SK-N-SH (cell line): ENCODE results near the gene MSX1. TPM values are rescaled to one million over a fixed set of nuclear protein-coding genes. Genes with fewer than 3 reads are reported as not detected.

Experiments
- CTCF ChIA-PET: fragments of 300-600, 350-600 bp; formaldehyde crosslinking; extraction: SDS; loops from one replicate; lab custom pipeline; 2021; lab: Yijun Ruan, JAX
- POLR2A ChIA-PET: fragments of 350-600 bp; sonication (Branson Sonifier 250); formaldehyde crosslinking; extraction: SDS; loops from one replicate; lab custom pipeline; 2020; ENCODE audit warnings: antibody characterized with exemption, inconsistent platforms; lab: Yijun Ruan, JAX
- DNase-seq: peaks from one replicate; pipeline ENCODE4 v3.0.0; 2012
- H2AFZ ChIP-seq: fragments of 200-600 bp; sonication (generic); 2 replicates; pipeline ENCODE4 v1.8.1; 2016; ENCODE audit warnings: antibody characterized with exemption, mild to moderate bottlenecking, low read depth
- H3F3A ChIP-seq: fragments of 200-600 bp; sonication (generic); replicated peaks from 2 replicates; pipeline ENCODE3; 2016; ENCODE audit warnings: antibody characterized with exemption, mild to moderate bottlenecking; ENCODE audit not compliant: insufficient read depth
- H3K27ac ChIP-seq, 2 experiments: fragments of 200-500 bp in 1 of 2; fragments of 200-600 bp in 1 of 2; sonication (Bioruptor generic) in 1 of 2; sonication (generic), shearing (Covaris generic) in 1 of 2; 2 replicates each; pipeline versions ENCODE4 v1.5.1 to v1.6.1; 2014 to 2016; ENCODE audit warnings: low read depth in 2 of 2, inconsistent platforms in 1 of 2, low read length in 1 of 2, mild to moderate bottlenecking in 1 of 2, mixed read lengths in 1 of 2
- H3K27me3 ChIP-seq: fragments of 200-600 bp; sonication (generic), shearing (Covaris generic); 2 replicates; pipeline ENCODE4 v1.6.1; 2016; ENCODE audit warnings: mixed run types; ENCODE audit not compliant: insufficient read depth
- H3K36me3 ChIP-seq, 2 experiments: fragments of 200-500 bp in 1 of 2; fragments of 200-600 bp in 1 of 2; sonication (Bioruptor generic) in 1 of 2; sonication (generic) in 1 of 2; replicated peaks in 1 of 2; 2 replicates each; pipeline versions ENCODE3 to v1.5.1; 2014 to 2016; ENCODE audit warnings: low read length in 1 of 2, mild to moderate bottlenecking in 1 of 2; ENCODE audit not compliant: insufficient read depth in 2 of 2, control insufficient read depth in 1 of 2
- H3K4me1 ChIP-seq, 2 experiments: fragments of 200-500 bp in 1 of 2; fragments of 200-600 bp in 1 of 2; sonication (Bioruptor generic) in 1 of 2; sonication (generic), shearing (Covaris generic) in 1 of 2; 2 replicates each; pipeline versions ENCODE4 v1.5.1 to v1.6.1; 2014 to 2016; ENCODE audit warnings: low read depth in 1 of 2, low read length in 1 of 2, mixed run types in 1 of 2; ENCODE audit not compliant: insufficient read depth in 2 of 2, control insufficient read depth in 1 of 2
- H3K4me2 ChIP-seq: fragments of 200-600 bp; sonication (generic), shearing (Covaris generic); 2 replicates; pipeline ENCODE4 v1.6.1; 2017; ENCODE audit warnings: mixed run types
- H3K4me3 ChIP-seq, 2 experiments: fragments of 200-500 bp in 1 of 2; fragments of 200-600 bp in 1 of 2; sonication (Bioruptor generic) in 1 of 2; sonication (generic), shearing (Covaris generic) in 1 of 2; 2 replicates each; pipeline versions ENCODE4 v1.5.1 to v1.8.1; 2014 to 2016; ENCODE audit warnings: low read depth in 2 of 2, inconsistent platforms in 1 of 2, low read length in 1 of 2, mild to moderate bottlenecking in 1 of 2, mixed read lengths in 1 of 2, moderate library complexity in 1 of 2
- H3K79me2 ChIP-seq: fragments of 200-600 bp; sonication (generic); 2 replicates; pipeline ENCODE4 v1.8.1; 2017; ENCODE audit warnings: mild to moderate bottlenecking; ENCODE audit not compliant: insufficient read depth
- H3K9ac ChIP-seq: fragments of 200-600 bp; sonication (generic); 2 replicates; pipeline ENCODE4 v1.6.1; 2017; ENCODE audit warnings: mixed run types
- H3K9me2 ChIP-seq: fragments of 200-600 bp; sonication (generic); 2 replicates; pipeline ENCODE4 v1.6.1; 2017; ENCODE audit warnings: mixed run types
- H3K9me3 ChIP-seq: fragments of 200-600 bp; sonication (generic); 2 replicates; pipeline ENCODE4 v1.6.1; 2017; ENCODE audit warnings: mixed run types, mild to moderate bottlenecking, moderate library complexity
- H4K20me1 ChIP-seq: fragments of 200-600 bp; sonication (generic); 2 replicates; pipeline ENCODE4 v1.6.1; 2017; ENCODE audit warnings: mild to moderate bottlenecking, mixed run types; ENCODE audit not compliant: insufficient read depth
- ELF1 ChIP-seq: IDR thresholded peaks from 2 replicates; pipeline ENCODE4 v1.4.0; 2012
- EP300 ChIP-seq, 2 experiments: IDR thresholded peaks; 2 replicates each; pipeline versions ENCODE4 v1.4.0 to v1.6.1; 2012; ENCODE audit warnings: borderline replicate concordance in 1 of 2, low read depth in 1 of 2, low read length in 1 of 2
- FOSL2 ChIP-seq: IDR thresholded peaks from 2 replicates; pipeline ENCODE4 v1.4.0; 2012; ENCODE audit warnings: low read depth, mild to moderate bottlenecking, moderate library complexity, borderline replicate concordance
- FOXJ3 ChIP-seq: sonication (generic); formaldehyde crosslinking; IDR thresholded peaks from 2 replicates; pipeline ENCODE4 v1.5.1; 2020; ENCODE audit warnings: mild to moderate bottlenecking, missing genetic modification reagents
- GABPA ChIP-seq: IDR thresholded peaks from 2 replicates; pipeline ENCODE4 v1.4.0; 2012; ENCODE audit warnings: low read depth, mild to moderate bottlenecking
- GATA2 ChIP-seq: sonication (generic); formaldehyde crosslinking; IDR thresholded peaks from 2 replicates; pipeline ENCODE4 v1.5.0; 2020; ENCODE audit warnings: mild to moderate bottlenecking, missing genetic modification reagents
- MEF2A ChIP-seq: IDR thresholded peaks from 2 replicates; pipeline ENCODE4 v1.4.0; 2012; ENCODE audit warnings: low read depth, borderline replicate concordance
- NFIC ChIP-seq: IDR thresholded peaks from 2 replicates; pipeline ENCODE4 v1.4.0; 2012; ENCODE audit warnings: borderline replicate concordance
- POLR2AphosphoS5 ChIP-seq: IDR thresholded peaks from 2 replicates; pipeline ENCODE4 v1.6.1; 2012; ENCODE audit warnings: low read depth, low read length
- RAD21 ChIP-seq: IDR thresholded peaks from 2 replicates; pipeline ENCODE4 v1.6.1; 2012; ENCODE audit warnings: mild to moderate bottlenecking, low read length
- RCOR1 ChIP-seq: fragments of 150-350 bp; IDR thresholded peaks from 2 replicates; pipeline ENCODE4 v1.6.1; 2017; ENCODE audit warnings: antibody characterized with exemption, low read length
- RFX5 ChIP-seq: IDR thresholded peaks from 2 replicates; pipeline ENCODE4 v1.6.1; 2012; ENCODE audit warnings: mild to moderate bottlenecking, improper control_type of control experiment, low read length
- RXRA ChIP-seq: IDR thresholded peaks from 2 replicates; pipeline ENCODE4 v1.4.0; 2012; ENCODE audit warnings: low read depth, mild to moderate bottlenecking, borderline replicate concordance
- SIN3A ChIP-seq: IDR thresholded peaks from 2 replicates; pipeline ENCODE4 v1.6.1; 2012; ENCODE audit warnings: low read depth, mild to moderate bottlenecking, low read length, moderate library complexity, borderline replicate concordance
- SMC3 ChIP-seq: IDR thresholded peaks from 2 replicates; pipeline ENCODE4 v1.6.1; 2012; ENCODE audit warnings: low read depth, low read length, improper control_type of control experiment
- TAF1 ChIP-seq: IDR thresholded peaks from 2 replicates; pipeline ENCODE4 v1.6.1; 2012; ENCODE audit warnings: low read depth, mild to moderate bottlenecking, low read length, moderate library complexity, borderline replicate concordance
- TEAD4 ChIP-seq: IDR thresholded peaks from 2 replicates; pipeline ENCODE4 v1.4.0; 2012; ENCODE audit warnings: mild to moderate bottlenecking, borderline replicate concordance; ENCODE audit not compliant: insufficient read depth
- YY1 ChIP-seq: IDR thresholded peaks from 2 replicates; pipeline ENCODE4 v1.4.0; 2012; ENCODE audit warnings: low read depth, mild to moderate bottlenecking
- WGBS: methylation state at CpG from one replicate; pipeline ENCODE4 v1.1.6; 2017; ENCODE audit warnings: low lambda C conversion rate; 5-methylcytosine and 5-hydroxymethylcytosine counted together
- polyA plus RNA-seq, 3 experiments: library from polyadenylated mRNA; depleted of rRNA; stranded (reverse); fragments of >200 nt; gene quantifications; 2 replicates each; pipeline ENCODE4 v1.2.3, GENCODE V29; 2012
- TF ChIP-seq, protein P1 (sequence below): fragments of 150-350 bp; IDR thresholded peaks from 2 replicates; pipeline ENCODE4 v1.6.1; 2017; ENCODE audit warnings: antibody characterized with exemption, low read length, low read depth, borderline replicate concordance
- TF ChIP-seq, protein P2 (sequence below): fragments of 150-350 bp; IDR thresholded peaks from 2 replicates; pipeline ENCODE4 v1.6.1; 2016; ENCODE audit warnings: mild to moderate bottlenecking, low read depth, low read length
- TF ChIP-seq, protein P3 (sequence below): IDR thresholded peaks from 2 replicates; pipeline ENCODE4 v1.4.0; 2012; ENCODE audit warnings: low read depth, borderline replicate concordance
- TF ChIP-seq, protein P4 (sequence below): IDR thresholded peaks from 2 replicates; pipeline ENCODE4 v1.4.0; 2012; ENCODE audit warnings: low read depth

MSX1 gene
- polyA plus RNA-seq, 1 of the 3 experiments (the other 2 are of a cell fraction), result 2.1 TPM

DNA sequence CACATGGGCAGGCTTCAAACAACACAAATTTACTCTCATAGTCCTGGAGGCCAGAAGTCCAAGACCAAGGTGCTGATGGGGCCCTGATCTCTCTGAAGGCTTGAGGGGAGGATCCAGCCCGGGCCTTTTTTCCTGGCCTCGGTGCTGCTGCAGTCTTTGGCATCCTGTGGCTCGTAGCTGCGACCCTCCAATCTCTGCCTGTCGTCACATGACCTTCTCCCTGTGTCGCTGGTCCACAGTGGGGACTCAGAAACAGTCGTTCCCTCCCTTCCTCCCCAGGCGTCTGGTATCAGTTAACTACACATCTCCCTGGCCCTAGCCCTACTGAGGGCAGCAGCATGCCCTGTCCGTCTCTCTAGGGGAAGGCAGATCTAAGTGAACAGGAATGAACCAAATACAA lies 19.1 kb upstream of the MSX1 start:
- no peak overlapping the region for H3K27ac ChIP-seq
- H3K4me1 ChIP-seq, result no peaks in the 10 kb centered on the region
- TF ChIP-seq, protein P1, sequence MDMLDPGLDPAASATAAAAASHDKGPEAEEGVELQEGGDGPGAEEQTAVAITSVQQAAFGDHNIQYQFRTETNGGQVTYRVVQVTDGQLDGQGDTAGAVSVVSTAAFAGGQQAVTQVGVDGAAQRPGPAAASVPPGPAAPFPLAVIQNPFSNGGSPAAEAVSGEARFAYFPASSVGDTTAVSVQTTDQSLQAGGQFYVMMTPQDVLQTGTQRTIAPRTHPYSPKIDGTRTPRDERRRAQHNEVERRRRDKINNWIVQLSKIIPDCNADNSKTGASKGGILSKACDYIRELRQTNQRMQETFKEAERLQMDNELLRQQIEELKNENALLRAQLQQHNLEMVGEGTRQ, result no peak
- no peak for TF ChIP-seq YY1
- TF ChIP-seq, protein P2, sequence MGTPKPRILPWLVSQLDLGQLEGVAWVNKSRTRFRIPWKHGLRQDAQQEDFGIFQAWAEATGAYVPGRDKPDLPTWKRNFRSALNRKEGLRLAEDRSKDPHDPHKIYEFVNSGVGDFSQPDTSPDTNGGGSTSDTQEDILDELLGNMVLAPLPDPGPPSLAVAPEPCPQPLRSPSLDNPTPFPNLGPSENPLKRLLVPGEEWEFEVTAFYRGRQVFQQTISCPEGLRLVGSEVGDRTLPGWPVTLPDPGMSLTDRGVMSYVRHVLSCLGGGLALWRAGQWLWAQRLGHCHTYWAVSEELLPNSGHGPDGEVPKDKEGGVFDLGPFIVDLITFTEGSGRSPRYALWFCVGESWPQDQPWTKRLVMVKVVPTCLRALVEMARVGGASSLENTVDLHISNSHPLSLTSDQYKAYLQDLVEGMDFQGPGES, result no peak
- no peak for TF ChIP-seq TEAD4
- TF ChIP-seq NFIC, result no peak
- no peak for TF ChIP-seq MEF2A
- TF ChIP-seq, protein P3, sequence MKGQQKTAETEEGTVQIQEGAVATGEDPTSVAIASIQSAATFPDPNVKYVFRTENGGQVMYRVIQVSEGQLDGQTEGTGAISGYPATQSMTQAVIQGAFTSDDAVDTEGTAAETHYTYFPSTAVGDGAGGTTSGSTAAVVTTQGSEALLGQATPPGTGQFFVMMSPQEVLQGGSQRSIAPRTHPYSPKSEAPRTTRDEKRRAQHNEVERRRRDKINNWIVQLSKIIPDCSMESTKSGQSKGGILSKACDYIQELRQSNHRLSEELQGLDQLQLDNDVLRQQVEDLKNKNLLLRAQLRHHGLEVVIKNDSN, result no peak
- TF ChIP-seq, protein P4, sequence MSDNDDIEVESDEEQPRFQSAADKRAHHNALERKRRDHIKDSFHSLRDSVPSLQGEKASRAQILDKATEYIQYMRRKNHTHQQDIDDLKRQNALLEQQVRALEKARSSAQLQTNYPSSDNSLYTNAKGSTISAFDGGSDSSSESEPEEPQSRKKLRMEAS, result no peak
- no peak for TF ChIP-seq GABPA
- TF ChIP-seq SIN3A, result no peak
- TF ChIP-seq EP300 (IDR thresholded peaks at IDR 0.05; ENCODE audit: borderline replicate concordance in 1 of 2, low read depth in 1 of 2, low read length in 1 of 2), result no peak
- TF ChIP-seq ELF1, result no peak
- TF ChIP-seq RXRA, result no peak
- no peak for TF ChIP-seq GATA2 (CRISPR knock-in tag)
- TF ChIP-seq RFX5, result no peak
- no peak for TF ChIP-seq FOXJ3 (CRISPR knock-in tag)
- H3K9me2 ChIP-seq, result no peaks in the 10 kb centered on the region
- H4K20me1 ChIP-seq, result no peaks in the 10 kb centered on the region
- no peaks in the 10 kb centered on the region for H3K79me2 ChIP-seq
- WGBS, result 42% methylated on average over 9 of the region's 9 CpGs
- no peak overlapping the region for H3K4me2 ChIP-seq
- no peak for DNase-seq
- no peaks in the 10 kb centered on the region for H3K36me3 ChIP-seq
- no peak overlapping the region for H2AFZ ChIP-seq
- no peaks in the 10 kb centered on the region for H3K27me3 ChIP-seq
- no peak overlapping the region for H3K4me3 ChIP-seq
- H3K9ac ChIP-seq, result no peak overlapping the region
- no peaks in the 10 kb centered on the region for H3F3A ChIP-seq
- ChIA-PET POLR2A (no interaction called here), CTCF (no interaction called here)
- H3K9me3 ChIP-seq, result no peaks in the 10 kb centered on the region

DNA sequence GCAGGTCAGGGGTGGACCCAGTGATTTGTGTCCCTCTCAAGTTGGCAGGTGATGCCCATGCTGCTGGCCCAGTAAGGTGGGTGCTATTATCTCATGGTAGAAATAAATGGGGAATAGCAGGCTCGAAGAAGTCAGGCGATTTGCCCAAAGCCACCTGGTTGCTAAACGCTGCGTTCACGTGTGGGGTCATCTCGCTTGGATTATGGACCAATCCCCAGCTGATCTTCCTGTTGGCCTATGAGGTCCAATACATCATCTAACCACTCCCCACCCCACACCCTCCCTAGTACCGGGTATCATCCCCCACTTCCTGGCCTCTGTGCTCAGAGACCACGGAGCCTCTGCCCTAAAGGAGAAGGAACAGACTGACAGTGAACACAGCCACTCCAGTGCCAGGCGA lies 18.3 kb upstream of the MSX1 start:
- H3K36me3 ChIP-seq, result no peaks in the 10 kb centered on the region
- no peak overlapping the region for H3K9ac ChIP-seq
- no peaks in the 10 kb centered on the region for H3F3A ChIP-seq
- no peaks in the 10 kb centered on the region for H3K9me2 ChIP-seq
- H2AFZ ChIP-seq, result no peak overlapping the region
- DNase-seq, result no peak
- H3K79me2 ChIP-seq, result no peaks in the 10 kb centered on the region
- no peak overlapping the region for H3K4me2 ChIP-seq
- H3K27ac ChIP-seq, result no peak overlapping the region
- no peak overlapping the region for H3K4me3 ChIP-seq
- ChIA-PET CTCF (no interaction called here), POLR2A (no interaction called here)
- H3K4me1 ChIP-seq, result no peaks in the 10 kb centered on the region
- no peaks in the 10 kb centered on the region for H3K27me3 ChIP-seq
- no peaks in the 10 kb centered on the region for H4K20me1 ChIP-seq
- WGBS, result 75% methylated on average over 7 of the region's 9 CpGs
- no peaks in the 10 kb centered on the region for H3K9me3 ChIP-seq
- TF ChIP-seq TAF1 (no peak), TEAD4 (no peak), RAD21 (no peak), POLR2AphosphoS5 (no peak), RCOR1 (no peak), FOSL2 (no peak), FOXJ3 (CRISPR knock-in tag) (no peak), EP300 (IDR thresholded peaks at IDR 0.05; ENCODE audit: borderline replicate concordance in 1 of 2, low read depth in 1 of 2, low read length in 1 of 2) (no peak), SMC3 (no peak), GATA2 (CRISPR knock-in tag) (no peak), GABPA (no peak)
- TF ChIP-seq, protein P2, result no peak
- TF ChIP-seq, protein P3, result no peak
